H1 (cell line): ENCODE measurements around the gene SPATA32. TPM values are rescaled to one million over a fixed set of nuclear protein-coding genes. Genes with fewer than 3 reads are reported as not detected.
"Not testable (repeated sequence)": the region's sequence is repeated elsewhere in the genome, so short reads cannot be mapped to it uniquely, and the experiment has no call there.

Experiments
- CTCF ChIA-PET: fragments of 300-600 bp; sonication (Branson Sonifier 250); formaldehyde crosslinking; loops from one replicate; lab custom pipeline; 2021; ENCODE audit not compliant: partially characterized antibody; lab: Charles Lee
- POLR2A ChIA-PET: fragments of 300-600 bp; sonication (Branson Sonifier 250); formaldehyde crosslinking; loops from one replicate; lab custom pipeline; 2021; ENCODE audit warnings: inconsistent platforms; ENCODE audit not compliant: partially characterized antibody; lab: Charles Lee
- DNase-seq, 2 experiments: peaks; one replicate each; pipeline versions ENCODE4 v3.0.0 to v3.0.0-alpha.2; 2010 to 2022; ENCODE audit warnings: low spot score in 2 of 2, low read depth in 1 of 2, mixed read lengths in 1 of 2
- FAIRE-seq: peaks from 2 replicates; lab custom pipeline; 2011; peaks lifted over from hg19 to GRCh38; lab: Jason Lieb, UNC
- H2AFZ ChIP-seq: 2 replicates; pipeline ENCODE4 v1.8.1; 2012; ENCODE audit warnings: low read length, inconsistent platforms
- H2AK5ac ChIP-seq: 2 replicates; pipeline ENCODE4 v1.6.1; 2013; ENCODE audit warnings: low read depth, low read length
- H2BK120ac ChIP-seq: replicated peaks from 2 replicates; pipeline ENCODE3; 2013; ENCODE audit warnings: low read depth, low read length, inconsistent platforms
- H2BK12ac ChIP-seq: 2 replicates; pipeline ENCODE4 v1.6.1; 2013; ENCODE audit warnings: low read depth, low read length
- H2BK15ac ChIP-seq: 2 replicates; pipeline ENCODE4 v1.6.1; 2013; ENCODE audit warnings: low read length
- H2BK20ac ChIP-seq: 2 replicates; pipeline ENCODE4 v1.6.1; 2013; ENCODE audit warnings: low read length
- H2BK5ac ChIP-seq: 2 replicates; pipeline ENCODE4 v1.6.1; 2013; ENCODE audit warnings: low read depth, low read length
- H3K14ac ChIP-seq: 2 replicates; pipeline ENCODE4 v1.6.1; 2013; ENCODE audit warnings: inconsistent platforms; ENCODE audit not compliant: insufficient read length
- H3K18ac ChIP-seq: 2 replicates; pipeline ENCODE4 v1.6.1; 2013; ENCODE audit warnings: low read length; ENCODE audit errors: extremely low read depth
- H3K23ac ChIP-seq: 2 replicates; pipeline ENCODE4 v1.6.1; 2013; ENCODE audit warnings: inconsistent platforms; ENCODE audit not compliant: insufficient read length
- H3K23me2 ChIP-seq: 2 replicates; pipeline ENCODE4 v1.6.1; 2013; ENCODE audit warnings: low read depth, low read length
- H3K27ac ChIP-seq: 2 replicates; pipeline ENCODE4 v1.6.1; 2011; ENCODE audit warnings: low read depth, low read length, inconsistent platforms
- H3K27me3 ChIP-seq, 4 experiments: replicated peaks in 1 of 4; 1 replicate in 1 of 4; 2 replicates in 3 of 4; pipeline versions ENCODE4 v1.6.1 to v1.8.1; 2011 to 2013; ENCODE audit warnings: low read length in 3 of 4, mild to moderate bottlenecking in 3 of 4, inconsistent platforms in 2 of 4, mixed read lengths in 2 of 4, moderate library complexity in 1 of 4; ENCODE audit not compliant: control insufficient read depth in 3 of 4, insufficient read depth in 3 of 4; ENCODE audit errors: extremely low read depth in 1 of 4
- H3K36me3 ChIP-seq, 4 experiments: 2 replicates each; pipeline versions ENCODE4 v1.6.1 to v1.8.1; 2011 to 2013; ENCODE audit warnings: mild to moderate bottlenecking in 4 of 4, low read length in 3 of 4, moderate library complexity in 2 of 4, control low read depth in 1 of 4, inconsistent platforms in 1 of 4; ENCODE audit not compliant: insufficient read depth in 4 of 4, control insufficient read depth in 2 of 4
- H3K4ac ChIP-seq: replicated peaks from 2 replicates; pipeline ENCODE3; 2013; ENCODE audit warnings: low read length, low read depth, mixed read lengths, inconsistent platforms; ENCODE audit not compliant: insufficient read length
- H3K4me1 ChIP-seq, 4 experiments: replicated peaks in 1 of 4; 1 replicate in 1 of 4; 2 replicates in 3 of 4; pipeline versions ENCODE4 v1.6.1 to v1.8.1; 2011 to 2013; ENCODE audit warnings: low read length in 3 of 4, inconsistent platforms in 2 of 4, mixed read lengths in 1 of 4; ENCODE audit not compliant: insufficient read depth in 4 of 4, control insufficient read depth in 3 of 4
- H3K4me2 ChIP-seq, 2 experiments: 2 replicates each; pipeline versions ENCODE4 v1.6.1 to v1.8.1; 2011 to 2013; ENCODE audit warnings: low read depth in 2 of 2, low read length in 2 of 2, control low read depth in 1 of 2, inconsistent platforms in 1 of 2, mild to moderate bottlenecking in 1 of 2; ENCODE audit not compliant: insufficient read depth in 1 of 2
- H3K4me3 ChIP-seq, 4 experiments: fragments of 200-600, 300-600 bp in 1 of 4; sonication (generic), shearing (Covaris generic), sonication (Bioruptor Twin) in 1 of 4; 2 replicates each; pipeline versions ENCODE4 v1.5.1 to v1.8.1; 2011 to 2016; ENCODE audit warnings: low read length in 4 of 4, low read depth in 3 of 4, control low read depth in 2 of 4, inconsistent platforms in 2 of 4, mild to moderate bottlenecking in 2 of 4, mixed read lengths in 1 of 4, moderate library complexity in 1 of 4; ENCODE audit not compliant: insufficient read depth in 2 of 4; ENCODE audit errors: extremely low read depth in 1 of 4
- H3K56ac ChIP-seq: replicated peaks from 2 replicates; pipeline ENCODE3; 2013; ENCODE audit warnings: low read depth, mild to moderate bottlenecking, mixed read lengths, low read length, inconsistent platforms; ENCODE audit not compliant: insufficient read length
- H3K79me1 ChIP-seq: 2 replicates; pipeline ENCODE4 v1.6.1; 2013; ENCODE audit warnings: low read depth, low read length, control low read depth
- H3K79me2 ChIP-seq, 2 experiments: 2 replicates each; pipeline versions ENCODE4 v1.6.1 to v1.8.1; 2012 to 2013; ENCODE audit warnings: low read length in 2 of 2, mild to moderate bottlenecking in 2 of 2, inconsistent platforms in 1 of 2; ENCODE audit not compliant: insufficient read depth in 2 of 2, control insufficient read depth in 1 of 2
- H3K9ac ChIP-seq, 4 experiments: replicated peaks in 1 of 4; 1 replicate in 1 of 4; 2 replicates in 3 of 4; pipeline versions ENCODE4 v1.6.1 to v1.8.1; 2011 to 2013; ENCODE audit warnings: low read depth in 3 of 4, low read length in 3 of 4, control low read depth in 2 of 4, mild to moderate bottlenecking in 2 of 4, moderate library complexity in 2 of 4, inconsistent platforms in 1 of 4; ENCODE audit errors: extremely low read depth in 1 of 4
- H3K9me3 ChIP-seq, 2 experiments: 2 replicates each; pipeline versions ENCODE4 v1.6.1 to v1.8.1; 2012 to 2013; ENCODE audit warnings: mild to moderate bottlenecking in 2 of 2, moderate library complexity in 2 of 2, control low read depth in 1 of 2, inconsistent platforms in 1 of 2, low read depth in 1 of 2, low read length in 1 of 2, mixed read lengths in 1 of 2; ENCODE audit not compliant: insufficient read depth in 2 of 2
- H4K20me1 ChIP-seq, 2 experiments: replicated peaks in 1 of 2; 2 replicates each; pipeline versions ENCODE3 to v1.8.1; 2011 to 2013; ENCODE audit warnings: inconsistent platforms in 2 of 2, low read length in 2 of 2, mild to moderate bottlenecking in 1 of 2; ENCODE audit not compliant: insufficient read depth in 2 of 2, control insufficient read depth in 1 of 2
- H4K5ac ChIP-seq: 2 replicates; pipeline ENCODE4 v1.6.1; 2013; ENCODE audit warnings: low read length, low read depth, mixed read lengths, inconsistent platforms; ENCODE audit not compliant: insufficient read length
- H4K8ac ChIP-seq: 2 replicates; pipeline ENCODE4 v1.8.0; 2013; ENCODE audit warnings: mild to moderate bottlenecking, moderate library complexity, low read length, inconsistent platforms; ENCODE audit not compliant: insufficient read depth; ENCODE audit errors: extremely low read depth
- H4K91ac ChIP-seq: replicated peaks from 2 replicates; pipeline ENCODE3; 2013; ENCODE audit warnings: low read length, mixed read lengths, inconsistent platforms; ENCODE audit not compliant: insufficient read length
- WGBS, 2 experiments: shearing (Covaris generic) in 1 of 2; methylation state at CpG; one replicate each; pipeline versions ENCODE4 v1.1.6 to v1.1.7; 2013 to 2015; ENCODE audit warnings: low lambda C conversion rate in 2 of 2, mixed read lengths in 2 of 2, inconsistent platforms in 1 of 2, low coverage in 1 of 2, missing lambda C conversion rate in 1 of 2; ENCODE audit not compliant: insufficient replicate concordance in 2 of 2, insufficient coverage in 1 of 2, insufficient read length in 1 of 2; ENCODE audit errors: extremely low coverage in 1 of 2, missing lambda C conversion rate in 1 of 2; 5-methylcytosine and 5-hydroxymethylcytosine counted together
- polyA plus RNA-seq, 7 experiments: library from polyadenylated mRNA; depleted of rRNA in 3 of 7; stranded (reverse) in 5 of 7; unstranded in 2 of 7; fragments of >200 nt in 5 of 7; fragments of 200-250 nt in 2 of 7; gene quantifications; 1 replicate in 5 of 7; 2 replicates in 1 of 7; 4 replicates in 1 of 7; pipeline versions ENCODE4 v1.2.1 to v1.2.3, GENCODE V29; 2011 to 2013; ENCODE audit warnings: missing spikeins in 2 of 7, mixed read lengths in 2 of 7
- total RNA-seq: library from RNA; stranded (reverse); fragmentation: NEBNext Ultra II Directional; extraction: Animal tissue kit (Norgen Biotek cat#: 25700); gene quantifications from 2 replicates; pipeline ENCODE4 v1.2.1, GENCODE V29; 2021

SPATA32 gene
- total and polyA plus RNA-seq, 2 of the 8 experiments (the other 6 are each of a cell fraction or from before 2014, with no cell fraction given): 0.24 TPM; not detected in 1

GRCh38 chr17:45302220-45302619 is 40.3 kb upstream of the SPATA32 start:
- not testable (repeated sequence) for H3K4me3 ChIP-seq, H4K5ac ChIP-seq, H3K23me2 ChIP-seq, H2BK12ac ChIP-seq, FAIRE-seq, H2BK120ac ChIP-seq, H3K27me3 ChIP-seq, H3K18ac ChIP-seq, H3K23ac ChIP-seq, H3K4me1 ChIP-seq, H2BK20ac ChIP-seq, H4K91ac ChIP-seq, H3K79me1 ChIP-seq, DNase-seq, H3K36me3 ChIP-seq, H2AFZ ChIP-seq, H4K20me1 ChIP-seq, H3K14ac ChIP-seq, H3K56ac ChIP-seq, H3K27ac ChIP-seq, H2BK15ac ChIP-seq, H2AK5ac ChIP-seq, H3K9ac ChIP-seq, H4K8ac ChIP-seq, H3K9me3 ChIP-seq, H3K4me2 ChIP-seq, H2BK5ac ChIP-seq, H3K4ac ChIP-seq
- H3K79me2 ChIP-seq: peaks cover 0 to 19% of the 10 kb centered on the region in 2 experiments; a peak in 2 of 4 replicates
- WGBS, 2 experiments: 90% methylated on average over 9 of the region's 9 CpGs; no CpG with 5 or more reads in 1 of the 2 experiments
- ChIA-PET POLR2A (interaction anchor here (0.7 kb wide), 1 partner anchor 9 kb away, joined by 3 read pairs; no protein-coding TSS in a partner anchor), CTCF (interaction anchor here (0.6 to 2.3 kb wide), 10 partner anchors 10 to 130 kb away, joined by 3 to 10 read pairs (median 4); no protein-coding TSS in a partner anchor)
